ENCODE data around the gene GALNT2. TPM values are rescaled to one million over a fixed set of nuclear protein-coding genes. Genes with fewer than 3 reads are reported as not detected.

GALNT2 gene
- total and polyA plus RNA-seq, 10 of the 15 experiments (the other 5 are each of a cell fraction or from before 2014, with no cell fraction given), result 0.52 to 27.7 (median 16.3) TPM

- Histone ChIP-seq H4K20me1 (ENCODE audit: control insufficient read depth, insufficient read depth) (no peaks in the 10 kb centered on the region), H3K27me3 (replicated peaks in 1 of 2; ENCODE audit: control insufficient read depth in 2 of 2, insufficient read depth in 2 of 2, low read length in 1 of 2) (no peaks in the 10 kb centered on the region), H3K9me3 (replicated peaks; ENCODE audit: control insufficient read depth, insufficient read depth, low read length) (no peaks in the 10 kb centered on the region), H3K27ac (ENCODE audit: control insufficient read depth, insufficient read depth) (no peak overlapping the region), H3K36me3 (ENCODE audit: control insufficient read depth in 2 of 2, insufficient read depth in 2 of 2, low read length in 1 of 2) (no peaks in the 10 kb centered on the region), H2AFZ (ENCODE audit: control insufficient read depth, low read depth, low read length) (no peak overlapping the region), H3K4me3 (no peak overlapping the region), H3K4me1 (ENCODE audit: control insufficient read depth, insufficient read depth, low read length) (no peaks in the 10 kb centered on the region), H3K79me2 (ENCODE audit: control insufficient read depth, insufficient read depth, low read length) (no peaks in the 10 kb centered on the region; the same call in 1 of the 2 replicates), H3K9ac (ENCODE audit: control insufficient read depth, insufficient read depth, low read length) (no peak overlapping the region), H3K4me2 (ENCODE audit: control insufficient read depth, insufficient read depth) (no peak overlapping the region)
- ChIA-PET POLR2A (no interaction called here), CTCF (interaction anchor here (1.2 kb wide), 2 partner anchors 10 to 11 kb away, joined by 3 read pairs; no protein-coding TSS in a partner anchor), RAD21 (ENCODE audit: unreplicated experiment) (interaction anchor here (1.2 kb wide), 1 partner anchor 52 kb away, joined by 4 read pairs; no protein-coding TSS in a partner anchor), SMC1A (ENCODE audit: uncharacterized antibody, unreplicated experiment) (interaction anchor here (1.6 to 1.9 kb wide), 2 partner anchors 10 to 11 kb away, joined by 3 to 7 read pairs; no protein-coding TSS in a partner anchor)
- TF ChIP-seq MTA2 (IDR thresholded peaks at IDR 0.05; ENCODE audit: low read depth), result no peak
- peak; percentile 38; the same call in 1 of the 2 replicates for TF ChIP-seq RUNX3 (IDR thresholded peaks at IDR 0.05; ENCODE audit: low read length)
- no TSS peak for BruUV-seq (replicated peaks)
- WGBS (ENCODE audit: insufficient coverage, insufficient replicate concordance, low lambda C conversion rate, missing lambda C conversion rate), result 86% methylated on average over 4 of the region's 4 CpGs
- FAIRE-seq (no peak), ATAC-seq (no peak), DNase-seq (ENCODE audit: low read depth, low spot score) (no peak)
- in situ Hi-C loops (cut with MboI) (no loop called here), intact Hi-C loops (cut with micrococcal nuclease; ENCODE audit: unreplicated experiment) (no loop called here)
Observed at GRCh38 chr1:230156536-230156935, 89.5 kb downstream of the GALNT2 start.

GRCh38 chr1:230157420-230158390 is 90.7 kb downstream of the GALNT2 start:
- Histone ChIP-seq H3K36me3 (ENCODE audit: control insufficient read depth in 2 of 2, insufficient read depth in 2 of 2, low read length in 1 of 2) (no peaks in the 10 kb centered on the region), H3K27me3 (replicated peaks in 1 of 2; ENCODE audit: control insufficient read depth in 2 of 2, insufficient read depth in 2 of 2, low read length in 1 of 2) (no peaks in the 10 kb centered on the region), H2AFZ (ENCODE audit: control insufficient read depth, low read depth, low read length) (no peak overlapping the region), H3K4me3 (no peak overlapping the region), H3K9me3 (replicated peaks; ENCODE audit: control insufficient read depth, insufficient read depth, low read length) (no peaks in the 10 kb centered on the region), H3K79me2 (ENCODE audit: control insufficient read depth, insufficient read depth, low read length) (no peaks in the 10 kb centered on the region), H3K9ac (ENCODE audit: control insufficient read depth, insufficient read depth, low read length) (no peak overlapping the region), H3K27ac (ENCODE audit: control insufficient read depth, insufficient read depth) (no peak overlapping the region), H3K4me1 (ENCODE audit: control insufficient read depth, insufficient read depth, low read length) (no peaks in the 10 kb centered on the region), H3K4me2 (ENCODE audit: control insufficient read depth, insufficient read depth) (no peak overlapping the region), H4K20me1 (ENCODE audit: control insufficient read depth, insufficient read depth) (no peaks in the 10 kb centered on the region)
- intact Hi-C loops (cut with micrococcal nuclease; ENCODE audit: unreplicated experiment), result no loop called here
- CTCF ChIA-PET, result interaction anchor here (1.2 kb wide), 3 partner anchors 9 to 12 kb away, joined by 3 to 5 read pairs (median 3); no protein-coding TSS in a partner anchor
- 75% methylated on average over 12 of the region's 12 CpGs for WGBS (ENCODE audit: insufficient coverage, insufficient replicate concordance, low lambda C conversion rate, missing lambda C conversion rate)
- BruUV-seq (replicated peaks), result no TSS peak
- POLR2A ChIA-PET, result interaction anchor here (0.9 kb wide), 1 partner anchor 10 kb away, joined by 6 read pairs; no protein-coding TSS in a partner anchor
- SMC1A ChIA-PET (ENCODE audit: uncharacterized antibody, unreplicated experiment), result interaction anchor here (1.6 to 1.9 kb wide), 2 partner anchors 8 to 12 kb away, joined by 3 to 7 read pairs; no protein-coding TSS in a partner anchor
- DNase-seq (ENCODE audit: low read depth, low spot score) (no peak), FAIRE-seq (no peak), ATAC-seq (no peak)
- RAD21 ChIA-PET (ENCODE audit: unreplicated experiment), result interaction anchor here (1.2 kb wide), 1 partner anchor 54 kb away, joined by 4 read pairs; no protein-coding TSS in a partner anchor
- in situ Hi-C loops (cut with MboI), result no loop called here
- TF ChIP-seq USF2 (IDR thresholded peaks at IDR 0.05; ENCODE audit: borderline replicate concordance, low read depth, low read length) (no peak), SMARCA5 (IDR thresholded peaks at IDR 0.05) (no peak), NR2C1 (IDR thresholded peaks at IDR 0.05) (no peak), FOXK2 (IDR thresholded peaks at IDR 0.05) (no peak)
- TF ChIP-seq, protein P1, sequence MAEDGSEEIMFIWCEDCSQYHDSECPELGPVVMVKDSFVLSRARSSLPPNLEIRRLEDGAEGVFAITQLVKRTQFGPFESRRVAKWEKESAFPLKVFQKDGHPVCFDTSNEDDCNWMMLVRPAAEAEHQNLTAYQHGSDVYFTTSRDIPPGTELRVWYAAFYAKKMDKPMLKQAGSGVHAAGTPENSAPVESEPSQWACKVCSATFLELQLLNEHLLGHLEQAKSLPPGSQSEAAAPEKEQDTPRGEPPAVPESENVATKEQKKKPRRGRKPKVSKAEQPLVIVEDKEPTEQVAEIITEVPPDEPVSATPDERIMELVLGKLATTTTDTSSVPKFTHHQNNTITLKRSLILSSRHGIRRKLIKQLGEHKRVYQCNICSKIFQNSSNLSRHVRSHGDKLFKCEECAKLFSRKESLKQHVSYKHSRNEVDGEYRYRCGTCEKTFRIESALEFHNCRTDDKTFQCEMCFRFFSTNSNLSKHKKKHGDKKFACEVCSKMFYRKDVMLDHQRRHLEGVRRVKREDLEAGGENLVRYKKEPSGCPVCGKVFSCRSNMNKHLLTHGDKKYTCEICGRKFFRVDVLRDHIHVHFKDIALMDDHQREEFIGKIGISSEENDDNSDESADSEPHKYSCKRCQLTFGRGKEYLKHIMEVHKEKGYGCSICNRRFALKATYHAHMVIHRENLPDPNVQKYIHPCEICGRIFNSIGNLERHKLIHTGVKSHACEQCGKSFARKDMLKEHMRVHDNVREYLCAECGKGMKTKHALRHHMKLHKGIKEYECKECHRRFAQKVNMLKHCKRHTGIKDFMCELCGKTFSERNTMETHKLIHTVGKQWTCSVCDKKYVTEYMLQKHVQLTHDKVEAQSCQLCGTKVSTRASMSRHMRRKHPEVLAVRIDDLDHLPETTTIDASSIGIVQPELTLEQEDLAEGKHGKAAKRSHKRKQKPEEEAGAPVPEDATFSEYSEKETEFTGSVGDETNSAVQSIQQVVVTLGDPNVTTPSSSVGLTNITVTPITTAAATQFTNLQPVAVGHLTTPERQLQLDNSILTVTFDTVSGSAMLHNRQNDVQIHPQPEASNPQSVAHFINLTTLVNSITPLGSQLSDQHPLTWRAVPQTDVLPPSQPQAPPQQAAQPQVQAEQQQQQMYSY (CRISPR knock-in tag; IDR thresholded peaks at IDR 0.05), result no peak
